Endometrium (tissue), 2 donors: Measurements from ENCODE around the gene FFAR3.
"Not testable (repeated sequence)": the region's sequence is repeated elsewhere in the genome, so short reads cannot be mapped to it uniquely, and the experiment has no call there.

ENCODE experiments used
- FAIRE-seq: peaks from 2 replicates; lab custom pipeline; 2012; peaks lifted over from hg19 to GRCh38; lab: Jason Lieb, UNC
- donor health status: control.
- donor health status: control.

Gene FFAR3

GRCh38 chr19:35351411-35352176, 6.7 kb upstream of the FFAR3 start:
- no peak for FAIRE-seq

GRCh38 chr19:35352177-35352447, 6.1 kb upstream of the FFAR3 start:
- FAIRE-seq: no peak

GRCh38 chr19:35352448-35353304, 5.6 kb upstream of the FFAR3 start:
- no peak for FAIRE-seq

- no peak for FAIRE-seq
Observed at GRCh38 chr19:35353635-35354034, 4.6 kb upstream of the FFAR3 start.

- no peak for FAIRE-seq
Observed at GRCh38 chr19:35354898-35355297, 3.4 kb upstream of the FFAR3 start.

GRCh38 chr19:35355791-35356460, 2.3 kb upstream of the FFAR3 start:
- FAIRE-seq: no peak

- not testable (repeated sequence) for FAIRE-seq
Observed at GRCh38 chr19:35358834-35359233, 574 bp downstream of the FFAR3 start.

- not testable (repeated sequence) for FAIRE-seq
Observed at GRCh38 chr19:35359395-35359794, 1.1 kb downstream of the FFAR3 start.

GRCh38 chr19:35360081-35360480, 1.8 kb downstream of the FFAR3 start:
- FAIRE-seq: not testable (repeated sequence)

- no peak for FAIRE-seq
Observed at GRCh38 chr19:35360880-35361420, 2.7 kb downstream of the FFAR3 start.

- FAIRE-seq: no peak
Observed at GRCh38 chr19:35362261-35363000, 4.2 kb downstream of the FFAR3 start.

- no peak for FAIRE-seq
Observed at GRCh38 chr19:35363001-35363590, 4.8 kb downstream of the FFAR3 start.

GRCh38 chr19:35363711-35364425, 5.6 kb downstream of the FFAR3 start:
- no peak for FAIRE-seq

GRCh38 chr19:35365303-35365702, 7.0 kb downstream of the FFAR3 start:
- no peak for FAIRE-seq

GRCh38 chr19:35368378-35368777, 10.1 kb downstream of the FFAR3 start:
- no peak for FAIRE-seq

- FAIRE-seq: no peak
Observed at GRCh38 chr19:35369522-35369921, 11.3 kb downstream of the FFAR3 start.

- no peak for FAIRE-seq
Observed at GRCh38 chr19:35370722-35371121, 12.5 kb downstream of the FFAR3 start, which contains the start of gene GPR42. Gene GPR42 (plus strand): TSS chr19:35371068. CDS start chr19:35371360, 292 bp downstream.

GRCh38 chr19:35373492-35373891, 15.2 kb downstream of the FFAR3 start:
- FAIRE-seq: no peak

- FAIRE-seq: not testable (repeated sequence)
Observed at GRCh38 chr19:35374031-35374430, 15.8 kb downstream of the FFAR3 start.

GRCh38 chr19:35375505-35376307, 17.4 kb downstream of the FFAR3 start:
- FAIRE-seq: no peak
